Effector CD4-positive, alpha-beta T cell (primary cell): ENCODE measurements around the gene HOXB6. TPM values are rescaled to one million over a fixed set of nuclear protein-coding genes. Genes with fewer than 3 reads are reported as not detected.

Source experiments
- DNase-seq: peaks from one replicate; pipeline ENCODE4 v3.0.0-alpha.2; 2020
- total RNA-seq: gene quantifications from one replicate; lab custom pipeline; 2026; lab: John Stamatoyannopoulos, UW

The HOXB6 gene
- total RNA-seq, result not detected

- DNase-seq, result no peak
Observed at GRCh38 chr17:48604770-48605329, at the start of gene HOXB6. TSS of gene HOXB6 (minus strand) at chr17:48604986. CDS start at chr17:48598150, 6,836 bp downstream.

GRCh38 chr17:48649741-48650140 lies 45.0 kb upstream of the HOXB6 start:
- no peak for DNase-seq

GRCh38 chr17:48647963-48648245 lies 43.1 kb upstream of the HOXB6 start:
- DNase-seq, result no peak

GRCh38 chr17:48647103-48647962 lies 42.5 kb upstream of the HOXB6 start:
- no peak for DNase-seq

- DNase-seq, result no peak
Observed at GRCh38 chr17:48646183-48647102, 41.7 kb upstream of the HOXB6 start.

- no peak for DNase-seq
Observed at GRCh38 chr17:48645639-48646182, 40.9 kb upstream of the HOXB6 start.

- DNase-seq, result no peak
Observed at GRCh38 chr17:48644910-48645557, 40.2 kb upstream of the HOXB6 start.

GRCh38 chr17:48644159-48644558 lies 39.4 kb upstream of the HOXB6 start:
- DNase-seq, result no peak

- DNase-seq, result no peak
Observed at GRCh38 chr17:48643697-48644012, 38.9 kb upstream of the HOXB6 start.

- DNase-seq, result no peak
Observed at GRCh38 chr17:48642843-48643696, 38.3 kb upstream of the HOXB6 start.

- DNase-seq, result no peak
Observed at GRCh38 chr17:48642059-48642842, 37.5 kb upstream of the HOXB6 start.

GRCh38 chr17:48641541-48642058 lies 36.8 kb upstream of the HOXB6 start:
- no peak for DNase-seq

- no peak for DNase-seq
Observed at GRCh38 chr17:48640858-48641180, 36.0 kb upstream of the HOXB6 start.

- DNase-seq, result no peak
Observed at GRCh38 chr17:48639982-48640857, 35.4 kb upstream of the HOXB6 start.

- DNase-seq, result no peak
Observed at GRCh38 chr17:48639136-48639535, 34.4 kb upstream of the HOXB6 start.

- DNase-seq, result no peak
Observed at GRCh38 chr17:48637323-48638260, 32.8 kb upstream of the HOXB6 start.

GRCh38 chr17:48636177-48637018 lies 31.6 kb upstream of the HOXB6 start:
- DNase-seq, result peak; percentile 52
